A549 (cell line): ENCODE results near the gene PPP2R3B. TPM values are rescaled to one million over a fixed set of nuclear protein-coding genes. Genes with fewer than 3 reads are reported as not detected.

ENCODE experiments used
- ATAC-seq, 2 experiments: fragments of 200-7000 bp in 1 of 2; fragments of >200 bp in 1 of 2; cut with Nextera tagmentation in 1 of 2; cut with Tn5 transposase in 1 of 2; 3 replicates each; pipeline versions ENCODE4 v1.8.0 to v1.9.1; 2018 to 2020; ENCODE audit warnings: mild to moderate bottlenecking in 1 of 2, moderate library complexity in 1 of 2
- CTCF ChIA-PET: fragments of 300-600 bp; sonication (Branson Sonifier 250); formaldehyde crosslinking; extraction: SDS; loops from one replicate; lab custom pipeline; 2021; ENCODE audit warnings: antibody characterized with exemption, inconsistent platforms; lab: Yijun Ruan, JAX
- POLR2A ChIA-PET: fragments of 350-600 bp; formaldehyde crosslinking; extraction: SDS; loops from one replicate; lab custom pipeline; 2021; ENCODE audit warnings: antibody characterized with exemption, inconsistent platforms; lab: Yijun Ruan, JAX
- DNase-seq, 2 experiments: peaks; one replicate each; pipeline versions ENCODE4 v3.0.0 to v3.0.0-alpha.2; 2011 to 2016; ENCODE audit warnings: low read depth in 1 of 2, low spot score in 1 of 2
- FAIRE-seq: peaks from 2 replicates; lab custom pipeline; 2011; peaks lifted over from hg19 to GRCh38; lab: Jason Lieb, UNC
- H3K27ac ChIP-seq, 2 experiments: fragments of >200 bp; sonication (Bioruptor Twin); formaldehyde crosslinking; 3 replicates each; pipeline ENCODE4 v1.5.1; 2016 to 2017
- H3K4me1 ChIP-seq: fragments of >200 bp; sonication (Bioruptor Twin); formaldehyde crosslinking; 3 replicates; pipeline ENCODE4 v1.6.1; 2016
- H3K4me2 ChIP-seq: fragments of >200 bp; sonication (Bioruptor Twin); formaldehyde crosslinking; 3 replicates; pipeline ENCODE4 v1.6.1; 2016
- H3K4me3 ChIP-seq: fragments of >200 bp; sonication (Bioruptor Twin); formaldehyde crosslinking; 3 replicates; pipeline ENCODE4 v1.5.1; 2016
- H3K9me3 ChIP-seq: fragments of >200 bp; sonication (Bioruptor Twin); formaldehyde crosslinking; 3 replicates; pipeline ENCODE4 v1.6.1; 2016
- BHLHE40 ChIP-seq: IDR thresholded peaks from 2 replicates; pipeline ENCODE4 v1.6.1; 2012; ENCODE audit warnings: low read depth, low read length, inconsistent platforms
- CBX2 ChIP-seq: fragments of 200-600 bp; sonication (generic); IDR thresholded peaks from 2 replicates; pipeline ENCODE4 v1.6.1; 2016; ENCODE audit warnings: low read depth, mild to moderate bottlenecking, borderline replicate concordance
- CBX8 ChIP-seq: fragments of 200-600 bp; sonication (generic); IDR thresholded peaks from 2 replicates; pipeline ENCODE4 v1.6.1; 2016
- CEBPB ChIP-seq, 2 experiments: fragments of >200 bp in 1 of 2; sonication (Bioruptor Twin) in 1 of 2; formaldehyde crosslinking in 1 of 2; IDR thresholded peaks; 2 replicates each; pipeline ENCODE4 v1.6.1; 2012 to 2016
- CHD2 ChIP-seq: fragments of 150-350 bp; IDR thresholded peaks from 2 replicates; pipeline ENCODE4 v1.6.1; 2014; ENCODE audit warnings: low read length; ENCODE audit not compliant: partially characterized antibody
- EHMT2 ChIP-seq: fragments of 200-600 bp; sonication (generic); IDR thresholded peaks from 2 replicates; pipeline ENCODE4 v1.6.1; 2016; ENCODE audit warnings: antibody characterized with exemption, low read depth, mild to moderate bottlenecking, moderate library complexity
- EP300 ChIP-seq, 2 experiments: fragments of >200 bp; sonication (Bioruptor Twin); formaldehyde crosslinking; IDR thresholded peaks; 2 replicates in 1 of 2; 3 replicates in 1 of 2; pipeline ENCODE4 v1.6.1; 2016 to 2017
- FOSL2 ChIP-seq, 2 experiments: fragments of 450-650 bp in 1 of 2; fragments of >200 bp in 1 of 2; sonication (Bioruptor Twin) in 1 of 2; formaldehyde crosslinking; IDR thresholded peaks; 2 replicates each; pipeline versions ENCODE4 v1.5.0 to v1.6.1; 2016 to 2020; ENCODE audit warnings: mild to moderate bottlenecking in 1 of 2, moderate library complexity in 1 of 2
- FOXS1 ChIP-seq: fragments of 250-450 bp; sonication (Bioruptor Pico); IDR thresholded peaks from 2 replicates; pipeline ENCODE4 v1.5.0; 2020; ENCODE audit warnings: mild to moderate bottlenecking, moderate library complexity
- GATA3 ChIP-seq: IDR thresholded peaks from 2 replicates; pipeline ENCODE4 v1.6.1; 2012; ENCODE audit warnings: borderline replicate concordance
- HDAC2 ChIP-seq: fragments of 200-600 bp; sonication (generic); IDR thresholded peaks from 2 replicates; pipeline ENCODE4 v1.6.1; 2016
- HEYL ChIP-seq: fragments of 250-450 bp; sonication (Bioruptor Pico); IDR thresholded peaks from 2 replicates; pipeline ENCODE4 v1.8.0; 2021; ENCODE audit warnings: mild to moderate bottlenecking, moderate library complexity
- HOXA7 ChIP-seq: fragments of 250-450 bp; sonication (Bioruptor Pico); IDR thresholded peaks from 2 replicates; pipeline ENCODE4 v1.5.0; 2020; ENCODE audit warnings: mild to moderate bottlenecking, moderate library complexity
- HOXB13 ChIP-seq: fragments of 250-450 bp; sonication (Bioruptor Pico); IDR thresholded peaks from 2 replicates; pipeline ENCODE4 v1.5.0; 2020; ENCODE audit warnings: low read depth, mild to moderate bottlenecking, moderate library complexity
- JUN ChIP-seq, 2 experiments: fragments of >200 bp; sonication (Bioruptor Twin); formaldehyde crosslinking; IDR thresholded peaks; 2 replicates in 1 of 2; 3 replicates in 1 of 2; pipeline ENCODE4 v1.6.1; 2016 to 2017
- MAZ ChIP-seq: fragments of 150-350 bp; IDR thresholded peaks from 2 replicates; pipeline ENCODE4 v1.6.1; 2014; ENCODE audit warnings: antibody characterized with exemption, low read depth, low read length, borderline replicate concordance
- MYC ChIP-seq: IDR thresholded peaks from 2 replicates; pipeline ENCODE4 v1.6.1; 2012; ENCODE audit warnings: mild to moderate bottlenecking, inconsistent platforms, low read length, improper control_type of control experiment, borderline replicate concordance
- NPAS2 ChIP-seq: fragments of 250-450 bp; sonication (Bioruptor Pico); IDR thresholded peaks from 2 replicates; pipeline ENCODE4 v1.8.0; 2022; ENCODE audit warnings: mild to moderate bottlenecking, moderate library complexity, borderline replicate concordance
- POLR2A ChIP-seq: IDR thresholded peaks from 2 replicates; pipeline ENCODE4 v1.6.1; 2012; ENCODE audit warnings: mild to moderate bottlenecking, low read length
- POLR2AphosphoS2 ChIP-seq: conservative IDR thresholded peaks from 2 replicates; pipeline ENCODE4 v1.6.1; 2012; ENCODE audit warnings: low read length, improper control_type of control experiment, inconsistent platforms
- RARB ChIP-seq: fragments of 250-450 bp; sonication (Bioruptor Pico); IDR thresholded peaks from 2 replicates; pipeline ENCODE4 v1.8.0; 2021; ENCODE audit warnings: mild to moderate bottlenecking, moderate library complexity
- RCOR1 ChIP-seq: fragments of 150-350 bp; IDR thresholded peaks from 2 replicates; pipeline ENCODE4 v1.6.1; 2014; ENCODE audit warnings: antibody characterized with exemption, low read length, low read depth
- RFX5 ChIP-seq: fragments of 450-650 bp; IDR thresholded peaks from 2 replicates; pipeline ENCODE4 v1.7.1; 2014; ENCODE audit warnings: antibody characterized with exemption, mild to moderate bottlenecking, moderate library complexity
- TFCP2L1 ChIP-seq: fragments of 250-450 bp; sonication (Bioruptor Pico); IDR thresholded peaks from 2 replicates; pipeline ENCODE4 v1.5.0; 2021; ENCODE audit warnings: mild to moderate bottlenecking
- TP53 ChIP-seq: fragments of 250-450 bp; sonication (Bioruptor Pico); IDR thresholded peaks from 2 replicates; pipeline ENCODE4 v1.5.0; 2021; ENCODE audit warnings: mild to moderate bottlenecking, moderate library complexity
- ZFP36 ChIP-seq: fragments of 450-650 bp; IDR thresholded peaks from 2 replicates; pipeline ENCODE4 v1.6.1; 2014; ENCODE audit warnings: borderline replicate concordance; ENCODE audit not compliant: partially characterized antibody
- WGBS: methylation state at CpG from one replicate; pipeline ENCODE4 v1.1.6; 2017; ENCODE audit errors: missing lambda C conversion rate; 5-methylcytosine and 5-hydroxymethylcytosine counted together
- polyA plus RNA-seq, 4 experiments: library from polyadenylated mRNA; depleted of rRNA in 3 of 4; stranded (reverse); fragments of >200 nt; fragmentation: RNase III in 1 of 4; extraction: RNeasy Plus Mini Kit Qiagen cat#74134 plus additional on column Dnase treatment in 1 of 4; gene quantifications; 2 replicates in 3 of 4; 3 replicates in 1 of 4; pipeline ENCODE4 v1.2.3, GENCODE V29; 2011 to 2017
- TF ChIP-seq, protein P1 (sequence below): fragments of 450-650 bp; IDR thresholded peaks from 2 replicates; pipeline ENCODE4 v1.6.1; 2014; ENCODE audit warnings: antibody characterized with exemption
- TF ChIP-seq, protein P2 (sequence below): fragments of >200 bp; sonication (Bioruptor Twin); formaldehyde crosslinking; IDR thresholded peaks from 3 replicates; pipeline ENCODE4 v1.5.1; 2016
- TF ChIP-seq, protein P3 (sequence below): fragments of 150-350 bp; IDR thresholded peaks from 2 replicates; pipeline ENCODE4 v1.6.1; 2014; ENCODE audit warnings: low read depth, mild to moderate bottlenecking, low read length
- TF ChIP-seq, protein P4 (sequence below): fragments of 250-450 bp; sonication (Bioruptor Pico); IDR thresholded peaks from 2 replicates; pipeline ENCODE4 v1.5.0; 2020; ENCODE audit warnings: low read depth, mild to moderate bottlenecking, moderate library complexity

Gene PPP2R3B
- polyA plus RNA-seq, 2 of the 4 experiments (the other 2 are of a cell fraction) = 12.6 to 29.6 TPM

DNA sequence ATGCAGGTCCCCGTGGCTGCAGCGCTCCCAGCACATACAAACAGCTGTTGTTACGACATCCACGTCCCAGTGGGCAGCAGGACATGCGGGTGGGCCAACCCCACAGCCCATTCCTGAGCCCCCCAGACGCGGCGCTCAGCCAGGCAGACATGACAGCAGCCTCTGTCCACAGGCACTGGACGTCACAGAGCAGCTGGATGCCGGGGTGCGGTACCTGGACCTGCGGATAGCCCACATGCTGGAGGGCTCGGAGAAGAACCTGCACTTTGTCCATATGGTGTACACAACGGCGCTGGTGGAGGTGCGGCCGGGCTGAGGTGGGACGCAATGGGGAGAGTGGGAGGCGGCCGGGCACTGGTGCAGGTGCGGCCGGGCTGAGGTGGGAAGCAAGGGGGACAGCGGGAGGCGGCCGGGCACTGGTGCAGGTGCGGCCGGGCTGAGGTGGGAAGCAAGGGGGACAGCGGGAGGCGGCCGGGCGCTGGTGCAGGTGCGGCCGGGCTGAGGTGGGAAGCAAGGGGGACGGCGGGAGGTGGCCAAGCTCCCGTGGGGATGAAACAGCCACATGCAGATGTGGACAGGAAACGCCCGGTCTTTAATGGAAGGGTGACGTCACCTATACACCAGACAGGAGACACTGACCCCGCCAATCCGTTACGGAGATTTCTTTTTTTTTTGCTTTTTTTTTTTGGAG lies 96.1 kb downstream of the PPP2R3B start:
- Histone ChIP-seq H3K9me3 (no peaks in the 10 kb centered on the region), H3K4me1 (no peaks in the 10 kb centered on the region), H3K4me2 (no peak overlapping the region), H3K27ac (no peak overlapping the region), H3K4me3 (no peak overlapping the region)
- ChIA-PET POLR2A (no interaction called here), CTCF (no interaction called here)
- ATAC-seq = no peak
- TF ChIP-seq HOXA7 (CRISPR knock-in tag) (no peak), CBX8 (no peak), EHMT2 (no peak), GATA3 (no peak), HDAC2 (no peak), MAZ (no peak), RARB (CRISPR knock-in tag) (no peak), HOXB13 (CRISPR knock-in tag) (no peak), RFX5 (no peak)
- TF ChIP-seq, protein P1, sequence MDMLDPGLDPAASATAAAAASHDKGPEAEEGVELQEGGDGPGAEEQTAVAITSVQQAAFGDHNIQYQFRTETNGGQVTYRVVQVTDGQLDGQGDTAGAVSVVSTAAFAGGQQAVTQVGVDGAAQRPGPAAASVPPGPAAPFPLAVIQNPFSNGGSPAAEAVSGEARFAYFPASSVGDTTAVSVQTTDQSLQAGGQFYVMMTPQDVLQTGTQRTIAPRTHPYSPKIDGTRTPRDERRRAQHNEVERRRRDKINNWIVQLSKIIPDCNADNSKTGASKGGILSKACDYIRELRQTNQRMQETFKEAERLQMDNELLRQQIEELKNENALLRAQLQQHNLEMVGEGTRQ = no peak
- TF ChIP-seq, protein P2, sequence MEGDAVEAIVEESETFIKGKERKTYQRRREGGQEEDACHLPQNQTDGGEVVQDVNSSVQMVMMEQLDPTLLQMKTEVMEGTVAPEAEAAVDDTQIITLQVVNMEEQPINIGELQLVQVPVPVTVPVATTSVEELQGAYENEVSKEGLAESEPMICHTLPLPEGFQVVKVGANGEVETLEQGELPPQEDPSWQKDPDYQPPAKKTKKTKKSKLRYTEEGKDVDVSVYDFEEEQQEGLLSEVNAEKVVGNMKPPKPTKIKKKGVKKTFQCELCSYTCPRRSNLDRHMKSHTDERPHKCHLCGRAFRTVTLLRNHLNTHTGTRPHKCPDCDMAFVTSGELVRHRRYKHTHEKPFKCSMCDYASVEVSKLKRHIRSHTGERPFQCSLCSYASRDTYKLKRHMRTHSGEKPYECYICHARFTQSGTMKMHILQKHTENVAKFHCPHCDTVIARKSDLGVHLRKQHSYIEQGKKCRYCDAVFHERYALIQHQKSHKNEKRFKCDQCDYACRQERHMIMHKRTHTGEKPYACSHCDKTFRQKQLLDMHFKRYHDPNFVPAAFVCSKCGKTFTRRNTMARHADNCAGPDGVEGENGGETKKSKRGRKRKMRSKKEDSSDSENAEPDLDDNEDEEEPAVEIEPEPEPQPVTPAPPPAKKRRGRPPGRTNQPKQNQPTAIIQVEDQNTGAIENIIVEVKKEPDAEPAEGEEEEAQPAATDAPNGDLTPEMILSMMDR = no peak
- FAIRE-seq = no peak
- WGBS = 91% methylated on average over 30 of the region's 42 CpGs
- DNase-seq = no peak

DNA sequence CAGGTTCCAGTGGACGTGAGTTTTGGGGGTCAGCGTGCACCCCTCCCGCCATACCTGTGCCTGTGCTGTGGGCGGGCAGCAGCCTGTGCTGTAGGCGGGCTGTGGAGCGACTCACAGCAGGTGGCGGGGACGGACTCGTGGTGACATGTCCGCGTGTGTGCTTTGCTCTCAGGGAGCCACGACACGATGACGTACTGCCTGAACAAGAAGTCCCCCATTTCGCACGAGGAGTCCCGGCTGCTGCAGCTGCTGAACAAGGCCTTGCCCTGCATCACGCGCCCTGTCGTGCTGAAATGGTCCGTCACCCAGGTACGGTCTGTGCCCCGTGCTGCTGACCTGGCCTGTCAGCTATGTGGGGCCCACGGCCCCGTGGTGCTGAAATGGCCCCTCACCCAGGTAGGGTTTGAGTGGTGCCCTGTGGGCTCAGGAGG lies 98.1 kb downstream of the PPP2R3B start:
- DNase-seq = no peak
- Histone ChIP-seq H3K27ac (no peak overlapping the region), H3K4me1 (no peaks in the 10 kb centered on the region)
- no peak for FAIRE-seq
- no peak for ATAC-seq
- ChIA-PET POLR2A (no interaction called here), CTCF (no interaction called here)
- 93% methylated on average over 25 of the region's 25 CpGs for WGBS
- TF ChIP-seq RFX5 (no peak), POLR2A (peak; percentile 6; the same call in 1 of the 2 replicates)
- TF ChIP-seq, all 56 proteins: peak for 1
- H3K9me3 ChIP-seq = no peaks in the 10 kb centered on the region
- H3K4me3 ChIP-seq = no peak overlapping the region
- H3K4me2 ChIP-seq = no peak overlapping the region

DNA sequence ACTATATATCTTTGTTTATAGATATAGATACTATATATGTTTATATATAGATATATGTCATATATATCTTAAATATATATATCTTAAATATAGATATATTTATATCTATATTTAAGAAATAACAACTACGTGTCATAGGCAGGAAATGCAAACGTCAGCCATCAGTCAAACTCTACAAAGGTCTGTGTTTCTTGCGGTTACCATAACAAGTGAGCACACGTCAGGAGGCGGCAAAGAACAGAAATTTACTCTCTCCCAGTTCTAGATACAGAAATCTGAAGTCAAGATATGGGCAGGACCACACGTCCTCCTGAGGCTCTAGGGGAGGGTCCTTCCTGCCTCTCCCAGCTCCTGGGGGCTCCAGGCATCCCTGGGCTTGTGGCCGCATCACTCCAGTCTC lies 99.0 kb downstream of the PPP2R3B start:
- H3K4me2 ChIP-seq = no peak overlapping the region
- TF ChIP-seq HEYL (CRISPR knock-in tag) (no peak), GATA3 (no peak), TP53 (CRISPR knock-in tag) (no peak), EP300 (IDR thresholded peaks at IDR 0.05) (no peak), MYC (no peak), CBX2 (no peak), FOSL2 (IDR thresholded peaks at IDR 0.05) (no peak), FOSL2 (CRISPR knock-in tag; IDR thresholded peaks at IDR 0.05) (no peak), JUN (IDR thresholded peaks at IDR 0.05) (no peak), POLR2AphosphoS2 (no peak), ZFP36 (no peak), CHD2 (no peak), FOXS1 (CRISPR knock-in tag) (no peak), NPAS2 (CRISPR knock-in tag) (no peak), TFCP2L1 (no peak), RCOR1 (no peak), BHLHE40 (no peak), CEBPB (IDR thresholded peaks at IDR 0.05) (no peak)
- TF ChIP-seq, protein P3, sequence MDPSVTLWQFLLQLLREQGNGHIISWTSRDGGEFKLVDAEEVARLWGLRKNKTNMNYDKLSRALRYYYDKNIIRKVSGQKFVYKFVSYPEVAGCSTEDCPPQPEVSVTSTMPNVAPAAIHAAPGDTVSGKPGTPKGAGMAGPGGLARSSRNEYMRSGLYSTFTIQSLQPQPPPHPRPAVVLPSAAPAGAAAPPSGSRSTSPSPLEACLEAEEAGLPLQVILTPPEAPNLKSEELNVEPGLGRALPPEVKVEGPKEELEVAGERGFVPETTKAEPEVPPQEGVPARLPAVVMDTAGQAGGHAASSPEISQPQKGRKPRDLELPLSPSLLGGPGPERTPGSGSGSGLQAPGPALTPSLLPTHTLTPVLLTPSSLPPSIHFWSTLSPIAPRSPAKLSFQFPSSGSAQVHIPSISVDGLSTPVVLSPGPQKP = no peak
- TF ChIP-seq, protein P4, sequence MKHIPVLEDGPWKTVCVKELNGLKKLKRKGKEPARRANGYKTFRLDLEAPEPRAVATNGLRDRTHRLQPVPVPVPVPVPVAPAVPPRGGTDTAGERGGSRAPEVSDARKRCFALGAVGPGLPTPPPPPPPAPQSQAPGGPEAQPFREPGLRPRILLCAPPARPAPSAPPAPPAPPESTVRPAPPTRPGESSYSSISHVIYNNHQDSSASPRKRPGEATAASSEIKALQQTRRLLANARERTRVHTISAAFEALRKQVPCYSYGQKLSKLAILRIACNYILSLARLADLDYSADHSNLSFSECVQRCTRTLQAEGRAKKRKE (CRISPR knock-in tag) = no peak
- TF ChIP-seq, all 56 proteins: peak for 0
- Histone ChIP-seq H3K4me1 (no peaks in the 10 kb centered on the region), H3K9me3 (no peaks in the 10 kb centered on the region), H3K27ac (no peak overlapping the region), H3K4me3 (no peak overlapping the region)
- WGBS = 87% methylated on average over 7 of the region's 7 CpGs
- CTCF ChIA-PET = no interaction called here
- FAIRE-seq (no peak), DNase-seq (no peak), ATAC-seq (no peak)
- POLR2A ChIA-PET = no interaction called here
